Osteoblast (primary cell): ENCODE data around the gene OLFM4. TPM values are rescaled to one million over a fixed set of nuclear protein-coding genes. Genes with fewer than 3 reads are reported as not detected.

Experiments
- DNase-seq: peaks from one replicate; pipeline ENCODE4 v3.0.0; 2011; ENCODE audit warnings: low spot score, mixed read lengths; ENCODE audit not compliant: insufficient read length; ENCODE audit errors: missing footprints
- H2AFZ ChIP-seq: 2 replicates; pipeline ENCODE4 v1.6.0; 2011; ENCODE audit warnings: mild to moderate bottlenecking, low read length
- H3K27ac ChIP-seq: 2 replicates; pipeline ENCODE4 v1.5.1; 2011; ENCODE audit warnings: mild to moderate bottlenecking, low read depth, low read length, moderate library complexity
- H3K27me3 ChIP-seq: 2 replicates; pipeline ENCODE4 v1.6.0; 2012; ENCODE audit warnings: mild to moderate bottlenecking, control low read depth, inconsistent platforms, low read length, moderate library complexity; ENCODE audit not compliant: insufficient read depth
- H3K36me3 ChIP-seq: 2 replicates; pipeline ENCODE4 v1.5.1; 2011; ENCODE audit warnings: mild to moderate bottlenecking, low read length, control low read depth, moderate library complexity; ENCODE audit not compliant: insufficient read depth
- H3K4me1 ChIP-seq: 2 replicates; pipeline ENCODE4 v1.5.1; 2011; ENCODE audit warnings: mild to moderate bottlenecking, low read length, control low read depth, moderate library complexity; ENCODE audit not compliant: insufficient read depth
- H3K4me2 ChIP-seq: 2 replicates; pipeline ENCODE4 v1.6.0; 2011; ENCODE audit warnings: mild to moderate bottlenecking, low read length; ENCODE audit not compliant: insufficient read depth
- H3K4me3 ChIP-seq: fragments of 200-600 bp; sonication (generic); 3 replicates; pipeline ENCODE4 v1.5.1; 2012; ENCODE audit warnings: mild to moderate bottlenecking, low read length, inconsistent platforms; ENCODE audit not compliant: insufficient read depth
- H3K79me2 ChIP-seq: 2 replicates; pipeline ENCODE4 v1.6.0; 2012; ENCODE audit warnings: mild to moderate bottlenecking, low read length, control low read depth, inconsistent platforms; ENCODE audit not compliant: insufficient read depth
- H3K9me3 ChIP-seq: 2 replicates; pipeline ENCODE4 v1.5.1; 2011; ENCODE audit warnings: low read depth, low read length, control low read depth
- H4K20me1 ChIP-seq: 2 replicates; pipeline ENCODE4 v1.6.0; 2012; ENCODE audit warnings: mild to moderate bottlenecking, low read length, control low read depth; ENCODE audit not compliant: insufficient read depth
- CTCF ChIP-seq: IDR thresholded peaks from 2 replicates; pipeline ENCODE4 v1.5.1; 2011; ENCODE audit warnings: mild to moderate bottlenecking, low read depth, low read length, moderate library complexity; ENCODE audit errors: extremely low read depth
- total RNA-seq: library from RNA; depleted of rRNA; stranded (reverse); fragments of >200 nt; gene quantifications from 2 replicates; pipeline ENCODE4 v1.2.3, GENCODE V29; 2012

OLFM4 gene
- total RNA-seq, 1 donor = under 0.01 TPM

DNA sequence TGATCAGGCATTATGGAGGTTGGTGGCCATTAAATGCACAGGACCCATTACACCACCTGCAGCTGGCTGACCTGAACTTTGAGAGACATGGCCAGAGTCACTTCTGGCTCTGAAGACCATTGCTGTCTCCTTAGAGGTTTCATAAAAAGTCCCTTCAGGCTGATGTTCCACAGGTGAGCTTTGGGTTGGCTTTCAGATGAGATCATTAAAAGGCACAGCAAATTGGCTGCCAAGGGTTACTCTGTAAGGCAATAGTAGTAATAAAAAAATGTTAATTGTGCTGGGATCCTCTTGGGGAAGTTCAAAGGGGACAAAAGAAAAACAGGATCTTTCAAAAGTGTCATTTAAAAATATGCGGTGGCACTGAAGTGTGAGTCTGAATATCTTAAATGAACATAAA, 4.2 kb downstream of the OLFM4 start:
- no peaks in the 10 kb centered on the region for H3K27me3 ChIP-seq
- H3K4me2 ChIP-seq = no peak overlapping the region
- no peak overlapping the region for H2AFZ ChIP-seq
- H3K4me3 ChIP-seq = no peak overlapping the region
- H3K9me3 ChIP-seq = no peaks in the 10 kb centered on the region
- no peaks in the 10 kb centered on the region for H3K79me2 ChIP-seq
- H3K27ac ChIP-seq = no peak overlapping the region
- DNase-seq = no peak
- no peak for TF ChIP-seq CTCF
- H3K4me1 ChIP-seq = no peaks in the 10 kb centered on the region
- H4K20me1 ChIP-seq = no peaks in the 10 kb centered on the region
- H3K36me3 ChIP-seq = no peaks in the 10 kb centered on the region

DNA sequence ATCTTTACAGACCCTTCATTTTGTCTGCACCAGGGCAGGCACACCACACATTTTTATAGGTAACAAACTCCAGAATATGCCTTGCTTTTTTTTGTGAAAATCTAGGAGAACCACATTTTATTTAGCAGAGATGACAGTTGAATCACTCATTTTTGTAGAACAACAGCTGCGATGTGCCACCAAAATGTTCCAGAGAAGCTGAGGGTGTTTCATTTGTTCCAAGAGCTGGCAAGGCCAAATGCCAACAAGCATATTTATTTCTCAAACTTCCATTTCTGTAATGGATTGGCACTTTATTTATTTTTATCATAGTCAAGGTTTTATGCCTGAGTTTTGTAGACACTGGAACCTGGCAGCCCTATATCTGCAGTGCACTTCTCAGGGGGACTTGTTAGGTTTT, 10.4 kb downstream of the OLFM4 start:
- Histone ChIP-seq H3K4me3 (no peak overlapping the region), H3K9me3 (no peaks in the 10 kb centered on the region), H2AFZ (no peak overlapping the region), H3K4me1 (no peaks in the 10 kb centered on the region), H3K27ac (no peak overlapping the region), H4K20me1 (no peaks in the 10 kb centered on the region), H3K4me2 (no peak overlapping the region), H3K36me3 (no peaks in the 10 kb centered on the region), H3K79me2 (no peaks in the 10 kb centered on the region), H3K27me3 (no peaks in the 10 kb centered on the region)
- DNase-seq = no peak
- no peak for TF ChIP-seq CTCF

- Histone ChIP-seq H4K20me1 (no peaks in the 10 kb centered on the region), H2AFZ (no peak overlapping the region), H3K27me3 (no peaks in the 10 kb centered on the region), H3K4me2 (no peak overlapping the region), H3K27ac (no peak overlapping the region), H3K9me3 (no peaks in the 10 kb centered on the region), H3K4me3 (no peak overlapping the region), H3K4me1 (no peaks in the 10 kb centered on the region), H3K36me3 (no peaks in the 10 kb centered on the region), H3K79me2 (no peaks in the 10 kb centered on the region)
- TF ChIP-seq CTCF = no peak
- DNase-seq = no peak
These were observed 13.4 kb downstream of the OLFM4 start for GRCh38 chr13:53041968-53042516.

DNA sequence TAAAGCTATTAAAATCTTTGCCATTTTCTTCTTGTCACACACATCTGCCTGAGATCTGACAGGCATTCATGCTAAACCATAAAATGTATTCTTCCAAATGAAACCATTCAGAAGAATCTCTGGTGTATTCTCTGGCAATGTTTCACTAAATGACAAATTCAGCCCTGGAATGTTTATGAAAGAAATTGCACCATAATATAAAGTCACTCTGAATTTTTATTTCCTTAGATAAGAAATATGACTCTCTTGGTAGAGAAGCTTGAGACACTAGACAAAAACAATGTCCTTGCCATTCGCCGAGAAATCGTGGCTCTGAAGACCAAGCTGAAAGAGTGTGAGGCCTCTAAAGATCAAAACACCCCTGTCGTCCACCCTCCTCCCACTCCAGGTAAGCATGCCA, 14.3 kb downstream of the OLFM4 start:
- H3K9me3 ChIP-seq = no peaks in the 10 kb centered on the region
- H3K4me1 ChIP-seq = no peaks in the 10 kb centered on the region
- no peak overlapping the region for H3K4me2 ChIP-seq
- H2AFZ ChIP-seq = no peak overlapping the region
- H3K4me3 ChIP-seq = no peak overlapping the region
- H3K36me3 ChIP-seq = no peaks in the 10 kb centered on the region
- H3K79me2 ChIP-seq = no peaks in the 10 kb centered on the region
- DNase-seq = no peak
- H4K20me1 ChIP-seq = no peaks in the 10 kb centered on the region
- TF ChIP-seq CTCF = no peak
- H3K27ac ChIP-seq = no peak overlapping the region
- no peaks in the 10 kb centered on the region for H3K27me3 ChIP-seq
